Measurements from ENCODE around the gene FCRL4.
"Not testable (repeated sequence)": the region's sequence is repeated elsewhere in the genome, so short reads cannot be mapped to it uniquely, and the experiment has no call there.

Gene FCRL4

DNA sequence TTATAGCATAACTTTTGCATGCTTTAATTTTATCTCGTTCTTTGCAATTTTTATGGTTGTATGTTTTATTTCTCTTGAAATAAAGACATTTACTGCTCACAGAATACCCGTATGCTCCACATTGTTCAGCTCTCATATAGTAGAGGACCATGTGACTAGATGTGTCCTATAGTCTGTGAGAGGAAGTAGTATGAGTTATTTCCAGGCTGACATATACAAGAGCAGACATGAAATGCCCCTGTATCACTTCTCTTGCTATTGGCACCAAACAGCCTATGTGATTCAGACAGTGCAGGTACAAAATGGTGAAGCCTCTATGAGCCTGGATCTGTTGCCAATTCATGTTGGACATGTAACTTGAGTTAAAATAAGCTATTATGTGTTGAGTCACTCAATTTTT, 39.8 kb downstream of the FCRL4 start:
- Histone ChIP-seq H2AFZ (ENCODE audit: low read length) (no peak overlapping the region), H3K9me2 (ENCODE audit: low read depth, low read length) (no peaks in the 10 kb centered on the region), H3K4me2 (ENCODE audit: low read length) (no peak overlapping the region), H3K79me2 (ENCODE audit: insufficient read depth, low read length) (no peaks in the 10 kb centered on the region), H3K9me3 (ENCODE audit: low read length) (0 out of 2 replicates have a peak, but pooled peaks cover 3% of the 10 kb centered on the region), H3K27me3 (ENCODE audit: insufficient read depth, low read length) (no peaks in the 10 kb centered on the region), H3K4me3 (ENCODE audit: low read depth, low read length, poor library complexity, severe bottlenecking) (no peak overlapping the region), H3K9ac (ENCODE audit: low read length) (no peak overlapping the region), H3K36me3 (ENCODE audit: insufficient read depth, low read length) (no peaks in the 10 kb centered on the region), H4K20me1 (ENCODE audit: insufficient read depth, low read length) (no peaks in the 10 kb centered on the region), H3F3A (ENCODE audit: insufficient read depth, low read length) (0 out of 2 replicates have a peak, but pooled peaks cover 7% of the 10 kb centered on the region), H3K4me1 (ENCODE audit: insufficient read depth, low read length, severe bottlenecking) (peaks cover 31% of the 10 kb centered on the region), H3K27ac (ENCODE audit: low read depth, low read length, poor library complexity, severe bottlenecking) (no peak overlapping the region)
- TF ChIP-seq EZH2 (IDR thresholded peaks at IDR 0.05; ENCODE audit: borderline replicate concordance, low read length) = no peak
- TF ChIP-seq, protein P1, sequence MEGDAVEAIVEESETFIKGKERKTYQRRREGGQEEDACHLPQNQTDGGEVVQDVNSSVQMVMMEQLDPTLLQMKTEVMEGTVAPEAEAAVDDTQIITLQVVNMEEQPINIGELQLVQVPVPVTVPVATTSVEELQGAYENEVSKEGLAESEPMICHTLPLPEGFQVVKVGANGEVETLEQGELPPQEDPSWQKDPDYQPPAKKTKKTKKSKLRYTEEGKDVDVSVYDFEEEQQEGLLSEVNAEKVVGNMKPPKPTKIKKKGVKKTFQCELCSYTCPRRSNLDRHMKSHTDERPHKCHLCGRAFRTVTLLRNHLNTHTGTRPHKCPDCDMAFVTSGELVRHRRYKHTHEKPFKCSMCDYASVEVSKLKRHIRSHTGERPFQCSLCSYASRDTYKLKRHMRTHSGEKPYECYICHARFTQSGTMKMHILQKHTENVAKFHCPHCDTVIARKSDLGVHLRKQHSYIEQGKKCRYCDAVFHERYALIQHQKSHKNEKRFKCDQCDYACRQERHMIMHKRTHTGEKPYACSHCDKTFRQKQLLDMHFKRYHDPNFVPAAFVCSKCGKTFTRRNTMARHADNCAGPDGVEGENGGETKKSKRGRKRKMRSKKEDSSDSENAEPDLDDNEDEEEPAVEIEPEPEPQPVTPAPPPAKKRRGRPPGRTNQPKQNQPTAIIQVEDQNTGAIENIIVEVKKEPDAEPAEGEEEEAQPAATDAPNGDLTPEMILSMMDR (IDR thresholded peaks at IDR 0.05; ENCODE audit: low read length) = no peak

DNA sequence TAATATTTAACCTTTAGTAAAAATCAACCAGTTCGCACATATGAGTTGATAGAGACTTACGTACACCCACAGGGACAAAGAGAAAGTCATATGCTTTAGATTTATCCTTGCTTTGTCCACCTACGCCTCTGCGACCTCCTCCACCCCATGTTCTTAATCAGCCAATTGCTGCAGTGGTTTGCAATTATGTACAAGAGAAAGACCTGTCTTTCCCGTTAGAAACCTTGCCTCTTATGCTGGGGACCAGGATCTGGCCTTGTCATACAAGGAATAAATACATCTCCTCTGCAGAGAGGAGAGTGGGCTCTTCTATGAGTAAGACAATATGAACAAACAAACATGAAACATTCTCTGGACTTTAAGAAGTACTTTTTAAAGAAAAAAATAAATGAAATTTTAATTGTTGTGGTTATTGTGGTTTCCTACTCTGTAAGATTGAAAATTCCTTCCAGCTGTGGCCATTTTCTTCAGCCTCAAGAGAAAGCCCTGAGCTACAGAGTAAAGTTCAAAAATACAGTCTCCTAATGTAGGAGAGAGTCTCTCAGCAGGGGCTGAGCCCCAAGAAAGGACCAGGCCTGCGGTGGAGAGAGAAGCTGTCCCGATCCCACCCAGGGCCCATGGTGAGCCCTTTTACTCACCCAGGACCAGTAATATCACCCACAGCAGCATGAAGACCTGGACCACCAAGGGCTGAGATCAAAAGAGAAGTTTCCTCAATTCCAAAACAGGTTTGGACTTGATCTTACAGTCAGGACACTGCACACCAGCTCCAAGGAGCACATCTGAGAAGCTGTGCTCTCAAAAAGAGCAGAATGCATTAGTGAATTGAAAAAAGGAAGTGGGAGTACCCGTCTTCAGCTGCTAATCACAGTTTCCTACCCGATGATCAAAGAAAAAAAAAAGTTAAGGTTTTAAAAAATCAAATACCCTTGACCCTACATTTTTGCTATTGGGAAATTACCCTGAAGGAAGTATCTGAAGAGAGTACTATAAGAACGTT, 45.9 kb downstream of the FCRL4 start, which contains the start of gene FCRL5:
Gene FCRL5, minus strand, starts transcription at position 822 of the 1,000 bp plus-strand sequence. Its CDS starts 153 bp downstream, at position 669.
- Histone ChIP-seq H3K27me3 (ENCODE audit: insufficient read depth, low read length) (no peaks in the 10 kb centered on the region), H3K4me1 (ENCODE audit: insufficient read depth, low read length, severe bottlenecking) (peaks cover 43% of the 10 kb centered on the region), H3F3A (ENCODE audit: insufficient read depth, low read length) (0 out of 2 replicates have a peak, but pooled peaks cover 7% of the 10 kb centered on the region), H3K9me2 (ENCODE audit: low read depth, low read length) (no peaks in the 10 kb centered on the region), H3K9me3 (ENCODE audit: low read length) (no peaks in the 10 kb centered on the region), H3K36me3 (ENCODE audit: insufficient read depth, low read length) (peaks cover 1% of the 10 kb centered on the region; the same call in 1 of the 2 replicates), H3K4me3 (ENCODE audit: low read depth, low read length, poor library complexity, severe bottlenecking) (peak within 1 kb of the TSS; percentile 68), H2AFZ (ENCODE audit: low read length) (no peak within 1 kb of the TSS), H4K20me1 (ENCODE audit: insufficient read depth, low read length) (no peaks in the 10 kb centered on the region), H3K79me2 (ENCODE audit: insufficient read depth, low read length) (peaks cover 6% of the 10 kb centered on the region; the same call in 1 of the 2 replicates), H3K4me2 (ENCODE audit: low read length) (peak within 1 kb of the TSS; percentile 81), H3K9ac (ENCODE audit: low read length) (peak within 1 kb of the TSS; percentile 76), H3K27ac (ENCODE audit: low read depth, low read length, poor library complexity, severe bottlenecking) (peak within 1 kb of the TSS; percentile 88)
- TF ChIP-seq EZH2 (IDR thresholded peaks at IDR 0.05; ENCODE audit: borderline replicate concordance, low read length) = no peak
- TF ChIP-seq, protein P1 (IDR thresholded peaks at IDR 0.05; ENCODE audit: low read length) = no peak

DNA sequence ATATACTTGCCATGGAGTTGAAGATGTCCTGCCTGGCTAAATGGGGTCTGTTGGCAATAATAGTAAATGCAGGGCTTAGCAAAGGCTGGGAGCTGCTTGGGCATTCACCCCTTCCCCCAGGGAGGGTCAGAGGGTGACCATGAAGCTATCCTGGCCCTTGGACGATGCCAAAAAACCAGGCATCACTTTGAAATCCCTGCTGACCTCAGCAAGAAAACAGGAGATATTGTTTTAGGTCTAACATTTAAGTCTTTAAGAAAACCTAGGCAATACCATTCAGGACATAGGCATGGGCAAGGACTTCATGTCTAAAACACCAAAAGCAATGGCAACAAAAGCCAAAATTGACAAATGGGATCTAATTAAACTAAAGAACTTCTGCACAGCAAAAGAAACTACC, 49.8 kb downstream of the FCRL4 start:
- H3F3A ChIP-seq (ENCODE audit: insufficient read depth, low read length); H3K4me2 ChIP-seq (ENCODE audit: low read length); H4K20me1 ChIP-seq (ENCODE audit: insufficient read depth, low read length); H3K27ac ChIP-seq (ENCODE audit: low read depth, low read length, poor library complexity, severe bottlenecking); H3K4me3 ChIP-seq (ENCODE audit: low read depth, low read length, poor library complexity, severe bottlenecking); H3K36me3 ChIP-seq (ENCODE audit: insufficient read depth, low read length); H2AFZ ChIP-seq (ENCODE audit: low read length); H3K9me3 ChIP-seq (ENCODE audit: low read length); H3K9ac ChIP-seq (ENCODE audit: low read length); H3K27me3 ChIP-seq (ENCODE audit: insufficient read depth, low read length); H3K9me2 ChIP-seq (ENCODE audit: low read depth, low read length); H3K79me2 ChIP-seq (ENCODE audit: insufficient read depth, low read length): not testable (repeated sequence)
- H3K4me1 ChIP-seq (ENCODE audit: insufficient read depth, low read length, severe bottlenecking) = peaks cover 34% of the 10 kb centered on the region

All from OCI-LY1 (cell line).